NCI-H2196 treated with DMSO at 0.1 percent for 48 hours (cell line): ENCODE results near the gene GMPPA.

Experiments used
- DNase-seq: peaks from one replicate; lab custom pipeline; 2025; ENCODE audit not compliant: unreplicated experiment; lab: John Stamatoyannopoulos, UW

Gene GMPPA

GRCh38 chr2:219484343-219485200 lies 14.1 kb upstream of the GMPPA start:
- no peak for DNase-seq

DNA sequence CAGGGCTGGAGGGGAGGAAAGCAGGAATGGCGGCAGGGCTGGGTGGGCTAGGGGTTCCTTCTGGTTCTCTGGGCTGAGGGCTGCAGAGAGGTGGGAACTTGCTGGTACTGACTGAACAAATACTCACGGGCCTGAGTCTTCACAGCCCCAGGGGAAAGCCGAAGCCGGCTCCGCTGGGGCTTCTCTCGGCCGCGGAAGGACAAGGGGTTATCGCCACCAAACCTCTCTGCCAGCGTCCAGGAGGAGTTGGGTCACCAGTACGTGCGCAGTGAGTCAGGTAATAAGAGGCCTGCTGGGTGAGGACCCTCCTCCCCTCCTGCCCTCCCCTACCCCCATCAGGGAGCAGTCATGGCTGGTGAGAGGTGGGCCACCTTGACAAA lies 13.5 kb upstream of the GMPPA start:
- DNase-seq, result no peak

DNA sequence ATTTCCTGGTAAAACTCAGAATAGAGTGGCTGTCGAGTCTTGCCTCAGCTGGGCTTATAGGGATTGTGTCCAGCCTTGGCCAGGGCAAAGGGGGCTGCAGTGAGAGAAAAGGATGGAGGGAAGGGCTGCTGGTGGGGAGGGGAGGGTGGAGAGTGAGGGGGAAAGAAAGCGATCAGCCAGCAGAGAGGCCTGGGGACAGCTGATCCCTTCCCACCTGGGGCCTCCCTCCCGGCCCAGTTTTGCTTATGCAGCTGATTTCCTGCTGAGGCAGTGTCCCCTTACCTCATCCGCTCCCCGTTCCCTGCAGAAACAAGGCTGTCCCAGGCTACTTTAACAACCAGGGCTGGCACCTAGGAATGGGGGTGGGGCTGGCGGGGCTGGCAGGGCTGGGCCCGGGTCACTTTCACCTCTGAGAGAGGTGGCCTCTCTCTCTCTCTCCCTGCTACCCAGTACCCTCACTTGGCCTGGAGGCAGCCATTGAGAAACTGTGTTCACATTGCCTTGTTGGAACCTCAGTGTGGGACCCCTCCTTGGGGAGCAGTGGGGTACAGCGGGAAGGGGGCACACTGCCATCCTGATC lies 12.2 kb upstream of the GMPPA start:
- no peak for DNase-seq

- no peak for DNase-seq
Measured at GRCh38 chr2:219488149-219488843, 10.4 kb upstream of the GMPPA start.

- no peak for DNase-seq
Measured at GRCh38 chr2:219488844-219489194, 9.9 kb upstream of the GMPPA start.

- DNase-seq, result no peak
Measured at GRCh38 chr2:219489315-219489714, 9.4 kb upstream of the GMPPA start.

GRCh38 chr2:219490186-219490585 lies 8.5 kb upstream of the GMPPA start:
- no peak for DNase-seq

DNA sequence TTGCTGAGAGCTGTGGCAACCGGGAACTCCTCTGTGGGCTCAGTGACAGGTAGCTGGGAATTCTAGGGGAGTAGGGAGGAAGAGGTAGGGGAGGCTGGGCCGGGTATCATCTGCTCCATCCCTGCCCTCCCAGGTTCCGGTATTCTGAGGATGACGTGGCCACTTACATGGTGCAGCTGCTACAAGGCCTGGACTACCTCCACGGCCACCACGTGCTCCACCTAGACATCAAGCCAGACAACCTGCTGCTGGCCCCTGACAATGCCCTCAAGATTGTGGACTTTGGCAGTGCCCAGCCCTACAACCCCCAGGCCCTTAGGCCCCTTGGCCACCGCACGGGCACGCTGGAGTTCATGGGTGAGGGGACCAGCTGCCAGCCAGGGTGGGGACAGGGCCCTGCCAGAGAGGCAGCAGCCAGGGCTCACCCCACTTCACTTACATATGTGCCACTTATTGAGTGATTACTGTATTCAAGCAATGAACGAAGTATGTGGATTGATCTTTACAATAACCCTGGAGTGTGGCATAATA lies 8.0 kb upstream of the GMPPA start:
- no peak for DNase-seq

DNA sequence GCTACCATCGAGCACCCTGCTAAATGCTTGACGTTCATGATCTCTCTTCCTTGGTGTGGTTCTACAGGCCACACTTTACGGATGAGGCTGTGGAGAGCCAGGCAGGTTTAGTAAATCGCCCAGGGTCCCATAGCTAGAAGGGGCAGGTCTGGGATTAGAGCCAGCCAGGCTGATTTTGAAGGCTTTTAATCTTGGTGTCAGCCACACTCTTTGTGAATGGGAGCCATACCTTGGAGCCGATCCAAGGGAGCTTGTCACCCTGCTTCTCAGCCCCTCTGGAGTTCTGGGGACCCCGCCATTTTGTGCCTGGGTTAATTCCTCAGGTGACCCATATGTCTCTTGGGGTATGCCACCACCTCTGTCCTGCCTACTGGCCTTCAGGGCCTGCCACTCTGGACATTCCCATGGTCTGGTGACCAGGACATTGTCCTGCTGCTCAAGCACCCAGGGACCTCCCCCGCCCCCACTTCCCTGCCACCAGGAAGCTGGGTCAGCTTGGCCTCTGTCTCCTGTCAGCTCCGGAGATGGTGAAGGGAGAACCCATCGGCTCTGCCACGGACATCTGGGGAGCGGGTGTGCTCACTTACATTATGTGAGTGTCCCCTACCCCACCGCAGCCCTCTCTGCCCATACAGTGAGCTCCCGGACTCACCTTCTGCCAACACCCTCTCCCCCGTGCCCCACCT lies 7.3 kb upstream of the GMPPA start:
- no peak for DNase-seq

GRCh38 chr2:219492575-219492974 lies 6.1 kb upstream of the GMPPA start:
- DNase-seq, result no peak

- DNase-seq, result no peak
Measured at GRCh38 chr2:219493086-219493485, 5.6 kb upstream of the GMPPA start.

GRCh38 chr2:219494952-219495530 lies 3.6 kb upstream of the GMPPA start:
- no peak for DNase-seq

DNA sequence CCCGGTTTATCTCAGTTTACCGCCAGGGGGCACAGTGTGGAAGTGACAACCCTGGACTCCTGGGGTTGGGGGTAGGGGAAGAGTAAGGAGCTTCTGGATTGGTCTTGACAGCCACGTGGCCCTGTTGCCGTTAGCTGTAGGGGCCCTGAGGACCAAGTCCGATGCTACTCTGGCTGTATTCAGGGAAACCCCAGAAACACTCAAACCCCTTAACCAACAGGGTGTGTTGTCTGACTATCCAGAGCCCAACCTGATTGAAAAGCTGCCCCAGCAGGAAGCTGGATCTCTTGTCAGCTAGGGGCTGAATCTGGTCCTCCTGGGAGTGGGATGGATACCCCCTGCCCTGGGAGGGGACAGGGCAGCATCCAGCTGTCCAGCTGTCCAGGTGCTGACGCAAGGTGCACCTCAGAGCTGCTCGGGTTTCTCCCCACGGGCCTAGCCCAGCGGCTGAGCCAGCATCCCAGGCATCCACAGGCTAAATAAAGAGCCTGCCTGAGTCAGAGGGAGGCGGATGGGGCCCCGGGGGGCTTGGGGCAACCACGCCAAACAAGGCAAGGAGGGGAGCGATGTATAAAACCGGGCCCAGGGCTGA lies 3.1 kb upstream of the GMPPA start:
- no peak for DNase-seq

GRCh38 chr2:219496247-219496824 lies 2.4 kb upstream of the GMPPA start:
- DNase-seq, result no peak

- DNase-seq, result no peak
Measured at GRCh38 chr2:219496825-219497494, 1.7 kb upstream of the GMPPA start.

DNA sequence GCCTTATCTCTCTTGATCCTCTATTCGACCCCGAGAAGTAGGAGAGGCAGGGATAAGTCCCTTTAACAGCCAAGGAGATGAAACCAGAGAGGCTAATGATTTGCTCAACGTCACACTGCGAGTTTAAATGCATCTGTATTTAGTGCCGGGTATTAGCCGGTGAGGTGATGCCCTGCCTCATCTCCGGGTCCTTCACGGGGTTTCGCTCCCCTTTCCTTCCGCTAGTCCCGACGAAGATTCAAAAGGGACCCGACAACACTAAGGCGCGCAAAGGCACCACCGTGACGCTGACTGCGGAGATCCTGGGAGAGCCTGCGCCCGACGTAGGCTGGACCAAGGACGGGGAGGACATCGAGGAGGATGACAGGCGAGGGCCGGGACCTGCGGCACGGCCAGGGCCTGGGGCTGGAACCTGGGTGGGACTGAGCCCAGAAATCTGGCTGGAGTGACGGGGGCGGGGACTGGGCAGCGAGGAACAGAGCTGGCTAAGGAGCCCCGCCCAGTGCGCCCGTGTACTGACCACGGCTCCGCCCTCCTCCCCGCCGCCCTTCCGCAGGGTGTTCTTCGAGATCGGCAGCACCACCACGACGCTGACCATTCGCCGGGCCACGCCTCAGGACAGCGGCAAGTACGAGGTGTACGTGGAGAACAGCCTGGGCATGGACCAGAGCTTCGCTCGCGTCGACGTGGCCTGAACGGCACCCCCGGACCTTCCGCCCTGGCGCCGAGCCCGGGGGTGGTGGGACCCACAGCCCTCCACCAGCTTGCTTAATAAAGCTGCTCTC lies 1.0 kb upstream of the GMPPA start:
- DNase-seq, result peak; percentile 86

DNA sequence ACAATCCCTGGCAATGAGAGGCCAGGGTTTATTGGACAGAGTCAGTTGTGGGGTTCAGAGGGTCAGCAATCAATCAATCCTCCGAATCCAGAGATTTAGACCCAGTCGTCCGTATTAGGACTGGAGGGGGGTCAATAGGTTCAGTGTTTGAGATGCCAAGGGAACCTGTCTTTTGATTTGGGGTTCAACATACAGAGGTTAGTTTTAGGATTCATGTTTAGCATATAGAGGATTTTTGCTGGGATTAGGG lies 292 bp downstream of the GMPPA start:
- DNase-seq, result no peak

DNA sequence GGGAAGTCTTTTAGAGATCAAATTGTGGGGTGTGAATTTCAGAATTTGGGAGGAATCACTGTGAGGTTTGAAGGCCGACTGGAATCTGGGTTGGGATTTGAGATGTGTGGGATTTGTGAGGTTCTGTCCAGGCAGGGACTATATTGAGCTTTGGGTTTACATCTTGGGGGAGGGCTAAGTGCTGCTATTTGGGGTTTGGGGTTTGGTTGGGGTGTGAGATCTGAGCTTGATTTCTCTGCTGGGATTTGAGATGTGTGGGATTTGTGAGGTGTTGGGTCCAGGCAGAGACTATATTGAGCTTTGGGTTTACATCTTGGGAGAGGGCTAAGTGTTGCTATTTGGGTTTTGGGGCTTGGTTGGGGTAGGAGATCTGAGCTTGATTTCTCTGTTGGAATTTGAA lies 864 bp downstream of the GMPPA start:
- DNase-seq, result no peak

GRCh38 chr2:219500135-219500534 lies 1.4 kb downstream of the GMPPA start:
- DNase-seq, result no peak
